H1 (cell line): ENCODE data around the gene NAA40. TPM values are rescaled to one million over a fixed set of nuclear protein-coding genes. Genes with fewer than 3 reads are reported as not detected.
A peak's percentile ranks its signal among the peaks of the same experiment; 100 is the strongest.

Experiments
- CTCF ChIA-PET: fragments of 300-600 bp; sonication (Branson Sonifier 250); formaldehyde crosslinking; loops from one replicate; lab custom pipeline; 2021; ENCODE audit not compliant: partially characterized antibody; lab: Charles Lee
- POLR2A ChIA-PET: fragments of 300-600 bp; sonication (Branson Sonifier 250); formaldehyde crosslinking; loops from one replicate; lab custom pipeline; 2021; ENCODE audit warnings: inconsistent platforms; ENCODE audit not compliant: partially characterized antibody; lab: Charles Lee
- DNase-seq, 2 experiments: peaks; one replicate each; pipeline versions ENCODE4 v3.0.0 to v3.0.0-alpha.2; 2010 to 2022; ENCODE audit warnings: low spot score in 2 of 2, low read depth in 1 of 2, mixed read lengths in 1 of 2
- FAIRE-seq: peaks from 2 replicates; lab custom pipeline; 2011; peaks lifted over from hg19 to GRCh38; lab: Jason Lieb, UNC
- H2AFZ ChIP-seq: 2 replicates; pipeline ENCODE4 v1.8.1; 2012; ENCODE audit warnings: low read length, inconsistent platforms
- H2AK5ac ChIP-seq: 2 replicates; pipeline ENCODE4 v1.6.1; 2013; ENCODE audit warnings: low read depth, low read length
- H2BK120ac ChIP-seq: replicated peaks from 2 replicates; pipeline ENCODE3; 2013; ENCODE audit warnings: low read depth, low read length, inconsistent platforms
- H2BK12ac ChIP-seq: 2 replicates; pipeline ENCODE4 v1.6.1; 2013; ENCODE audit warnings: low read depth, low read length
- H2BK15ac ChIP-seq: 2 replicates; pipeline ENCODE4 v1.6.1; 2013; ENCODE audit warnings: low read length
- H2BK20ac ChIP-seq: 2 replicates; pipeline ENCODE4 v1.6.1; 2013; ENCODE audit warnings: low read length
- H2BK5ac ChIP-seq: 2 replicates; pipeline ENCODE4 v1.6.1; 2013; ENCODE audit warnings: low read depth, low read length
- H3K14ac ChIP-seq: 2 replicates; pipeline ENCODE4 v1.6.1; 2013; ENCODE audit warnings: inconsistent platforms; ENCODE audit not compliant: insufficient read length
- H3K18ac ChIP-seq: 2 replicates; pipeline ENCODE4 v1.6.1; 2013; ENCODE audit warnings: low read length; ENCODE audit errors: extremely low read depth
- H3K23ac ChIP-seq: 2 replicates; pipeline ENCODE4 v1.6.1; 2013; ENCODE audit warnings: inconsistent platforms; ENCODE audit not compliant: insufficient read length
- H3K23me2 ChIP-seq: 2 replicates; pipeline ENCODE4 v1.6.1; 2013; ENCODE audit warnings: low read depth, low read length
- H3K27ac ChIP-seq: 2 replicates; pipeline ENCODE4 v1.6.1; 2011; ENCODE audit warnings: low read depth, low read length, inconsistent platforms
- H3K27me3 ChIP-seq, 4 experiments: replicated peaks in 1 of 4; 1 replicate in 1 of 4; 2 replicates in 3 of 4; pipeline versions ENCODE4 v1.6.1 to v1.8.1; 2011 to 2013; ENCODE audit warnings: low read length in 3 of 4, mild to moderate bottlenecking in 3 of 4, inconsistent platforms in 2 of 4, mixed read lengths in 2 of 4, moderate library complexity in 1 of 4; ENCODE audit not compliant: control insufficient read depth in 3 of 4, insufficient read depth in 3 of 4; ENCODE audit errors: extremely low read depth in 1 of 4
- H3K36me3 ChIP-seq, 4 experiments: 2 replicates each; pipeline versions ENCODE4 v1.6.1 to v1.8.1; 2011 to 2013; ENCODE audit warnings: mild to moderate bottlenecking in 4 of 4, low read length in 3 of 4, moderate library complexity in 2 of 4, control low read depth in 1 of 4, inconsistent platforms in 1 of 4; ENCODE audit not compliant: insufficient read depth in 4 of 4, control insufficient read depth in 2 of 4
- H3K4ac ChIP-seq: replicated peaks from 2 replicates; pipeline ENCODE3; 2013; ENCODE audit warnings: low read length, low read depth, mixed read lengths, inconsistent platforms; ENCODE audit not compliant: insufficient read length
- H3K4me1 ChIP-seq, 4 experiments: replicated peaks in 1 of 4; 1 replicate in 1 of 4; 2 replicates in 3 of 4; pipeline versions ENCODE4 v1.6.1 to v1.8.1; 2011 to 2013; ENCODE audit warnings: low read length in 3 of 4, inconsistent platforms in 2 of 4, mixed read lengths in 1 of 4; ENCODE audit not compliant: insufficient read depth in 4 of 4, control insufficient read depth in 3 of 4
- H3K4me2 ChIP-seq, 2 experiments: 2 replicates each; pipeline versions ENCODE4 v1.6.1 to v1.8.1; 2011 to 2013; ENCODE audit warnings: low read depth in 2 of 2, low read length in 2 of 2, control low read depth in 1 of 2, inconsistent platforms in 1 of 2, mild to moderate bottlenecking in 1 of 2; ENCODE audit not compliant: insufficient read depth in 1 of 2
- H3K4me3 ChIP-seq, 4 experiments: fragments of 200-600, 300-600 bp in 1 of 4; sonication (generic), shearing (Covaris generic), sonication (Bioruptor Twin) in 1 of 4; 2 replicates each; pipeline versions ENCODE4 v1.5.1 to v1.8.1; 2011 to 2016; ENCODE audit warnings: low read length in 4 of 4, low read depth in 3 of 4, control low read depth in 2 of 4, inconsistent platforms in 2 of 4, mild to moderate bottlenecking in 2 of 4, mixed read lengths in 1 of 4, moderate library complexity in 1 of 4; ENCODE audit not compliant: insufficient read depth in 2 of 4; ENCODE audit errors: extremely low read depth in 1 of 4
- H3K56ac ChIP-seq: replicated peaks from 2 replicates; pipeline ENCODE3; 2013; ENCODE audit warnings: low read depth, mild to moderate bottlenecking, mixed read lengths, low read length, inconsistent platforms; ENCODE audit not compliant: insufficient read length
- H3K79me1 ChIP-seq: 2 replicates; pipeline ENCODE4 v1.6.1; 2013; ENCODE audit warnings: low read depth, low read length, control low read depth
- H3K79me2 ChIP-seq, 2 experiments: 2 replicates each; pipeline versions ENCODE4 v1.6.1 to v1.8.1; 2012 to 2013; ENCODE audit warnings: low read length in 2 of 2, mild to moderate bottlenecking in 2 of 2, inconsistent platforms in 1 of 2; ENCODE audit not compliant: insufficient read depth in 2 of 2, control insufficient read depth in 1 of 2
- H3K9ac ChIP-seq, 4 experiments: replicated peaks in 1 of 4; 1 replicate in 1 of 4; 2 replicates in 3 of 4; pipeline versions ENCODE4 v1.6.1 to v1.8.1; 2011 to 2013; ENCODE audit warnings: low read depth in 3 of 4, low read length in 3 of 4, control low read depth in 2 of 4, mild to moderate bottlenecking in 2 of 4, moderate library complexity in 2 of 4, inconsistent platforms in 1 of 4; ENCODE audit errors: extremely low read depth in 1 of 4
- H3K9me3 ChIP-seq, 2 experiments: 2 replicates each; pipeline versions ENCODE4 v1.6.1 to v1.8.1; 2012 to 2013; ENCODE audit warnings: mild to moderate bottlenecking in 2 of 2, moderate library complexity in 2 of 2, control low read depth in 1 of 2, inconsistent platforms in 1 of 2, low read depth in 1 of 2, low read length in 1 of 2, mixed read lengths in 1 of 2; ENCODE audit not compliant: insufficient read depth in 2 of 2
- H4K20me1 ChIP-seq, 2 experiments: replicated peaks in 1 of 2; 2 replicates each; pipeline versions ENCODE3 to v1.8.1; 2011 to 2013; ENCODE audit warnings: inconsistent platforms in 2 of 2, low read length in 2 of 2, mild to moderate bottlenecking in 1 of 2; ENCODE audit not compliant: insufficient read depth in 2 of 2, control insufficient read depth in 1 of 2
- H4K5ac ChIP-seq: 2 replicates; pipeline ENCODE4 v1.6.1; 2013; ENCODE audit warnings: low read length, low read depth, mixed read lengths, inconsistent platforms; ENCODE audit not compliant: insufficient read length
- H4K8ac ChIP-seq: 2 replicates; pipeline ENCODE4 v1.8.0; 2013; ENCODE audit warnings: mild to moderate bottlenecking, moderate library complexity, low read length, inconsistent platforms; ENCODE audit not compliant: insufficient read depth; ENCODE audit errors: extremely low read depth
- H4K91ac ChIP-seq: replicated peaks from 2 replicates; pipeline ENCODE3; 2013; ENCODE audit warnings: low read length, mixed read lengths, inconsistent platforms; ENCODE audit not compliant: insufficient read length
- BCL11A ChIP-seq, 2 experiments: IDR thresholded peaks; one replicate each; pipeline ENCODE4 v1.6.1; 2011; ENCODE audit warnings: low read depth in 2 of 2, low read length in 2 of 2, mild to moderate bottlenecking in 2 of 2
- HDAC6 ChIP-seq: IDR thresholded peaks from one replicate; pipeline ENCODE4 v1.7.1; 2012; ENCODE audit warnings: low read depth, mild to moderate bottlenecking, inconsistent platforms, low read length, moderate library complexity
- KDM1A ChIP-seq: fragments of 200-600, 300-600 bp; sonication (generic); IDR thresholded peaks from 2 replicates; pipeline ENCODE4 v1.7.1; 2016; ENCODE audit warnings: mild to moderate bottlenecking, low read length, borderline replicate concordance
- MAFK ChIP-seq: IDR thresholded peaks from 2 replicates; pipeline ENCODE4 v1.6.1; 2012; ENCODE audit warnings: low read depth, mild to moderate bottlenecking, improper control_type of control experiment, low read length
- POLR2A ChIP-seq, 2 experiments: IDR thresholded peaks; 1 replicate in 1 of 2; 2 replicates in 1 of 2; pipeline ENCODE4 v1.6.1; 2011; ENCODE audit warnings: low read depth in 2 of 2, low read length in 2 of 2, mild to moderate bottlenecking in 2 of 2; ENCODE audit errors: control extremely low read depth in 1 of 2
- RFX5 ChIP-seq: IDR thresholded peaks from 2 replicates; pipeline ENCODE4 v1.6.1; 2011; ENCODE audit warnings: low read depth, low read length, improper control_type of control experiment, borderline replicate concordance
- SIX5 ChIP-seq: IDR thresholded peaks from 2 replicates; pipeline ENCODE4 v1.6.1; 2011; ENCODE audit warnings: mild to moderate bottlenecking, low read depth, low read length
- SP1 ChIP-seq: IDR thresholded peaks from 2 replicates; pipeline ENCODE4 v1.6.1; 2011; ENCODE audit warnings: low read depth, low read length
- SP2 ChIP-seq: IDR thresholded peaks from 2 replicates; pipeline ENCODE4 v1.6.1; 2012; ENCODE audit warnings: mild to moderate bottlenecking, low read length, inconsistent platforms
- TBP ChIP-seq: IDR thresholded peaks from 2 replicates; pipeline ENCODE4 v1.6.1; 2011; ENCODE audit warnings: low read depth, low read length, improper control_type of control experiment
- WGBS, 2 experiments: shearing (Covaris generic) in 1 of 2; methylation state at CpG; one replicate each; pipeline versions ENCODE4 v1.1.6 to v1.1.7; 2013 to 2015; ENCODE audit warnings: low lambda C conversion rate in 2 of 2, mixed read lengths in 2 of 2, inconsistent platforms in 1 of 2, low coverage in 1 of 2, missing lambda C conversion rate in 1 of 2; ENCODE audit not compliant: insufficient replicate concordance in 2 of 2, insufficient coverage in 1 of 2, insufficient read length in 1 of 2; ENCODE audit errors: extremely low coverage in 1 of 2, missing lambda C conversion rate in 1 of 2; 5-methylcytosine and 5-hydroxymethylcytosine counted together
- polyA plus RNA-seq, 7 experiments: library from polyadenylated mRNA; depleted of rRNA in 3 of 7; stranded (reverse) in 5 of 7; unstranded in 2 of 7; fragments of >200 nt in 5 of 7; fragments of 200-250 nt in 2 of 7; gene quantifications; 1 replicate in 5 of 7; 2 replicates in 1 of 7; 4 replicates in 1 of 7; pipeline versions ENCODE4 v1.2.1 to v1.2.3, GENCODE V29; 2011 to 2013; ENCODE audit warnings: missing spikeins in 2 of 7, mixed read lengths in 2 of 7
- total RNA-seq: library from RNA; stranded (reverse); fragmentation: NEBNext Ultra II Directional; extraction: Animal tissue kit (Norgen Biotek cat#: 25700); gene quantifications from 2 replicates; pipeline ENCODE4 v1.2.1, GENCODE V29; 2021

Gene NAA40
- total and polyA plus RNA-seq, 2 of the 8 experiments (the other 6 are each of a cell fraction or from before 2014, with no cell fraction given), result 20.0 to 31.1 TPM

DNA sequence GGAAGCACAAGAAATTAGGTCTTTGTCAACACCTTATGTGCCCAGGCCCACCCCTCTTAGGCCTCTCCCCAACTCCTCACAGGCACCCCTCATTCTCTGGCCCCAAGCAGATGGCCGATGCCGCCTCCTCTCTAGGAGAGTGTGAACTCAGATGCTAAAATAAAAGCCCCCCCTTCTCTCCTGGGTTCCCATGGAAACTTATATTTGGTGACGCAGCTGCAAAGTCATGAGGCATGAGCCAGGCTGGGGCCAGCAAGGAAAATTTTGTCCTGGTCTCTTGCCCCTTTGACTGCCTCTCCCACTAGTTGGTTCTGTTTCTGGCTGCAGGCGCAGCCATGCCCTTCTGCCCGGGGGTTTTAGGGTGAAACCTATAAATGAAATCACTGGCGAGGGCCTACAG is 33.6 kb upstream of the NAA40 start:
- CTCF ChIA-PET, result interaction anchor here (0.7 to 11.1 kb wide), 5 partner anchors 11 to 223 kb away, joined by 3 to 163 read pairs (median 3); partner anchors contain the start of gene MARK2
- Histone ChIP-seq H2BK120ac (no peak overlapping the region), H4K8ac (peak overlapping the region; percentile 26; the same call in 1 of the 2 replicates), H2BK5ac (no peak overlapping the region), H2AK5ac (no peak overlapping the region), H2BK20ac (no peak overlapping the region), H3K9ac (no peak overlapping the region), H2AFZ (no peak overlapping the region), H3K27ac (no peak overlapping the region), H4K5ac (no peak overlapping the region), H3K4me3 (no peak overlapping the region), H3K4ac (no peak overlapping the region), H2BK12ac (no peak overlapping the region), H4K20me1 (peaks cover 5 to 11% of the 10 kb centered on the region in 2 experiments), H2BK15ac (no peak overlapping the region), H3K36me3 (peaks cover 18 to 48% (median 32%) of the 10 kb centered on the region in 4 experiments), H3K23ac (no peak overlapping the region), H3K79me1 (peaks cover 7% of the 10 kb centered on the region), H3K4me1 (peaks cover 2 to 42% (median 32%) of the 10 kb centered on the region in 4 experiments), H3K27me3 (no peaks in the 10 kb centered on the region), H3K56ac (no peak overlapping the region), H3K23me2 (no peaks in the 10 kb centered on the region; the same call in 1 of the 2 replicates), H3K18ac (no peak overlapping the region), H3K79me2 (no peaks in the 10 kb centered on the region), H3K14ac (no peak overlapping the region), H4K91ac (no peak overlapping the region), H3K4me2 (no peak overlapping the region), H3K9me3 (no peaks in the 10 kb centered on the region)
- no peak for FAIRE-seq
- POLR2A ChIA-PET, result interaction anchor here (0.6 to 3.5 kb wide), 6 partner anchors 9 to 136 kb away, joined by 3 to 14 read pairs (median 3); partner anchors contain the start of genes RCOR2 and ZFTA
- 92% methylated on average over 6 of the region's 6 CpGs; no CpG with 5 or more reads in 1 of the 2 experiments for WGBS, 2 experiments
- no peak for DNase-seq
- TF ChIP-seq POLR2A (IDR thresholded peaks at IDR 0.05; ENCODE audit: control extremely low read depth in 1 of 2, low read depth in 2 of 2, low read length in 2 of 2) (no peak), SP2 (no peak), HDAC6 (no peak), MAFK (no peak), SIX5 (no peak), SP1 (no peak), BCL11A (IDR thresholded peaks at IDR 0.05; ENCODE audit: low read depth in 2 of 2, low read length in 2 of 2) (no peak), KDM1A (no peak), RFX5 (no peak), TBP (no peak)
